GM11168 (cell line): ENCODE measurements around the gene ADGB.
"Not testable (repeated sequence)": the region's sequence is repeated elsewhere in the genome, so short reads cannot be mapped to it uniquely, and the experiment has no call there.

Experiments used
- in situ Hi-C: fragments of 300-500 bp; cut with MboI; formaldehyde crosslinking; loops from one replicate; pipeline ENCODE4 v1.12.0; 2022; ENCODE audit warnings: low sequenced_read_pairs; ENCODE audit not compliant: unreplicated experiment

Gene ADGB

GRCh38 chr6:146598772-146599405 is at the start of gene ADGB:
Gene ADGB, plus strand, starts transcription at chr6:146598972. Its CDS starts 69 bp downstream, at chr6:146599041.
- in situ Hi-C loops, result no loop called here

GRCh38 chr6:146550911-146551310 is 47.9 kb upstream of the ADGB start:
- in situ Hi-C loops, result no loop called here

- in situ Hi-C loops, result no loop called here
Observed at GRCh38 chr6:146551545-146551944, 47.2 kb upstream of the ADGB start.

- in situ Hi-C loops, result no loop called here
Observed at GRCh38 chr6:146553377-146554135, 45.2 kb upstream of the ADGB start.

GRCh38 chr6:146560607-146561006 is 38.2 kb upstream of the ADGB start:
- in situ Hi-C loops, result no loop called here

- in situ Hi-C loops, result not testable (repeated sequence)
Observed at GRCh38 chr6:146566661-146567060, 32.1 kb upstream of the ADGB start.

- in situ Hi-C loops, result not testable (repeated sequence)
Observed at GRCh38 chr6:146568619-146569018, 30.2 kb upstream of the ADGB start.

- in situ Hi-C loops, result no loop called here
Observed at GRCh38 chr6:146574211-146574610, 24.6 kb upstream of the ADGB start.

GRCh38 chr6:146578054-146578453 is 20.7 kb upstream of the ADGB start:
- in situ Hi-C loops, result no loop called here

- in situ Hi-C loops, result no loop called here
Observed at GRCh38 chr6:146581968-146582367, 16.8 kb upstream of the ADGB start.

GRCh38 chr6:146582857-146583256 is 15.9 kb upstream of the ADGB start:
- in situ Hi-C loops, result no loop called here

- in situ Hi-C loops, result no loop called here
Observed at GRCh38 chr6:146583966-146584365, 14.8 kb upstream of the ADGB start.

GRCh38 chr6:146587459-146587858 is 11.3 kb upstream of the ADGB start:
- in situ Hi-C loops, result no loop called here

- in situ Hi-C loops, result no loop called here
Observed at GRCh38 chr6:146590492-146590891, 8.3 kb upstream of the ADGB start.

GRCh38 chr6:146592451-146592850 is 6.3 kb upstream of the ADGB start:
- in situ Hi-C loops, result no loop called here

GRCh38 chr6:146593986-146594385 is 4.8 kb upstream of the ADGB start:
- in situ Hi-C loops, result no loop called here

GRCh38 chr6:146594495-146594894 is 4.3 kb upstream of the ADGB start:
- in situ Hi-C loops, result no loop called here

- in situ Hi-C loops, result no loop called here
Observed at GRCh38 chr6:146595972-146596731, 2.6 kb upstream of the ADGB start.

- in situ Hi-C loops, result no loop called here
Observed at GRCh38 chr6:146601352-146601751, 2.6 kb downstream of the ADGB start.

- in situ Hi-C loops, result no loop called here
Observed at GRCh38 chr6:146602526-146602925, 3.8 kb downstream of the ADGB start.

- in situ Hi-C loops, result no loop called here
Observed at GRCh38 chr6:146613947-146614346, 15.2 kb downstream of the ADGB start.
